ENCODE results near the gene KIRREL3.

KIRREL3 gene

GRCh38 chr11:126838779-126839178 is 161.8 kb downstream of the KIRREL3 start:
- Histone ChIP-seq H3K27me3 (ENCODE audit: low read depth, low read length) (no peaks in the 10 kb centered on the region), H3K36me3 (ENCODE audit: control insufficient read depth in 1 of 2, insufficient read depth in 2 of 2, low read length in 2 of 2) (no peaks in the 10 kb centered on the region), H3K4me3 (ENCODE audit: low read depth in 1 of 2, low read length in 2 of 2) (no peak overlapping the region), H3K9me3 (ENCODE audit: control insufficient read depth in 1 of 2, low read length in 2 of 2) (no peaks in the 10 kb centered on the region), H3K27ac (ENCODE audit: low read length) (no peak overlapping the region), H3K4me1 (ENCODE audit: control insufficient read depth in 1 of 2, insufficient read depth in 2 of 2, low read length in 2 of 2) (no peaks in the 10 kb centered on the region)

- Histone ChIP-seq H3K9me3 (ENCODE audit: control insufficient read depth in 1 of 2, low read length in 2 of 2) (no peaks in the 10 kb centered on the region), H3K27me3 (ENCODE audit: low read depth, low read length) (no peaks in the 10 kb centered on the region), H3K36me3 (ENCODE audit: control insufficient read depth in 1 of 2, insufficient read depth in 2 of 2, low read length in 2 of 2) (no peaks in the 10 kb centered on the region)
These were observed 163.0 kb downstream of the KIRREL3 start for GRCh38 chr11:126837581-126837980.

GRCh38 chr11:126834573-126834972 is 166.0 kb downstream of the KIRREL3 start:
- Histone ChIP-seq H3K9me3 (ENCODE audit: control insufficient read depth in 1 of 2, low read length in 2 of 2) (no peaks in the 10 kb centered on the region), H3K4me3 (ENCODE audit: low read depth in 1 of 2, low read length in 2 of 2) (no peak overlapping the region), H3K4me1 (ENCODE audit: control insufficient read depth in 1 of 2, insufficient read depth in 2 of 2, low read length in 2 of 2) (no peaks in the 10 kb centered on the region), H3K36me3 (ENCODE audit: control insufficient read depth in 1 of 2, insufficient read depth in 2 of 2, low read length in 2 of 2) (no peaks in the 10 kb centered on the region), H3K27me3 (ENCODE audit: low read depth, low read length) (no peaks in the 10 kb centered on the region), H3K27ac (ENCODE audit: low read length) (no peak overlapping the region)

More at GRCh38 chr11:126837581-126837980, 163.0 kb downstream of the KIRREL3 start:
- Histone ChIP-seq H3K4me1 (ENCODE audit: control insufficient read depth in 1 of 2, insufficient read depth in 2 of 2, low read length in 2 of 2) (no peaks in the 10 kb centered on the region), H3K27ac (ENCODE audit: low read length) (no peak overlapping the region), H3K4me3 (ENCODE audit: low read depth in 1 of 2, low read length in 2 of 2) (no peak overlapping the region)

GRCh38 chr11:126834149-126834548 is 166.4 kb downstream of the KIRREL3 start:
- Histone ChIP-seq H3K4me3 (ENCODE audit: low read depth in 1 of 2, low read length in 2 of 2) (no peak overlapping the region), H3K9me3 (ENCODE audit: control insufficient read depth in 1 of 2, low read length in 2 of 2) (no peaks in the 10 kb centered on the region), H3K27me3 (ENCODE audit: low read depth, low read length) (no peaks in the 10 kb centered on the region), H3K36me3 (ENCODE audit: control insufficient read depth in 1 of 2, insufficient read depth in 2 of 2, low read length in 2 of 2) (no peaks in the 10 kb centered on the region), H3K4me1 (ENCODE audit: control insufficient read depth in 1 of 2, insufficient read depth in 2 of 2, low read length in 2 of 2) (no peaks in the 10 kb centered on the region), H3K27ac (ENCODE audit: low read length) (no peak overlapping the region)

- Histone ChIP-seq H3K9me3 (ENCODE audit: control insufficient read depth in 1 of 2, low read length in 2 of 2) (no peaks in the 10 kb centered on the region), H3K4me1 (ENCODE audit: control insufficient read depth in 1 of 2, insufficient read depth in 2 of 2, low read length in 2 of 2) (no peaks in the 10 kb centered on the region), H3K27ac (ENCODE audit: low read length) (no peak overlapping the region), H3K36me3 (ENCODE audit: control insufficient read depth in 1 of 2, insufficient read depth in 2 of 2, low read length in 2 of 2) (no peaks in the 10 kb centered on the region), H3K27me3 (ENCODE audit: low read depth, low read length) (no peaks in the 10 kb centered on the region), H3K4me3 (ENCODE audit: low read depth in 1 of 2, low read length in 2 of 2) (no peak overlapping the region)
These were observed 167.5 kb downstream of the KIRREL3 start for GRCh38 chr11:126833065-126833464.

- H3K4me3 ChIP-seq (ENCODE audit: low read depth in 1 of 2, low read length in 2 of 2) = no peak overlapping the region
- no peaks in the 10 kb centered on the region for H3K36me3 ChIP-seq (ENCODE audit: control insufficient read depth in 1 of 2, insufficient read depth in 2 of 2, low read length in 2 of 2)
- H3K4me1 ChIP-seq (ENCODE audit: control insufficient read depth in 1 of 2, insufficient read depth in 2 of 2, low read length in 2 of 2) = no peaks in the 10 kb centered on the region
- no peaks in the 10 kb centered on the region for H3K9me3 ChIP-seq (ENCODE audit: control insufficient read depth in 1 of 2, low read length in 2 of 2)
- no peaks in the 10 kb centered on the region for H3K27me3 ChIP-seq (ENCODE audit: low read depth, low read length)
- no peak overlapping the region for H3K27ac ChIP-seq (ENCODE audit: low read length)
These were observed 168.2 kb downstream of the KIRREL3 start for GRCh38 chr11:126832387-126832786.

- H3K36me3 ChIP-seq (ENCODE audit: control insufficient read depth in 1 of 2, insufficient read depth in 2 of 2, low read length in 2 of 2) = no peaks in the 10 kb centered on the region
- H3K27ac ChIP-seq (ENCODE audit: low read length) = no peak overlapping the region
- no peak overlapping the region for H3K4me3 ChIP-seq (ENCODE audit: low read depth in 1 of 2, low read length in 2 of 2)
- no peaks in the 10 kb centered on the region for H3K27me3 ChIP-seq (ENCODE audit: low read depth, low read length)
- no peaks in the 10 kb centered on the region for H3K4me1 ChIP-seq (ENCODE audit: control insufficient read depth in 1 of 2, insufficient read depth in 2 of 2, low read length in 2 of 2)
- no peaks in the 10 kb centered on the region for H3K9me3 ChIP-seq (ENCODE audit: control insufficient read depth in 1 of 2, low read length in 2 of 2)
These were observed 170.3 kb downstream of the KIRREL3 start for GRCh38 chr11:126830216-126830806.

GRCh38 chr11:126829716-126830115 is 170.9 kb downstream of the KIRREL3 start:
- Histone ChIP-seq H3K9me3 (ENCODE audit: control insufficient read depth in 1 of 2, low read length in 2 of 2) (no peaks in the 10 kb centered on the region), H3K4me3 (ENCODE audit: low read depth in 1 of 2, low read length in 2 of 2) (no peak overlapping the region), H3K27ac (ENCODE audit: low read length) (no peak overlapping the region), H3K4me1 (ENCODE audit: control insufficient read depth in 1 of 2, insufficient read depth in 2 of 2, low read length in 2 of 2) (no peaks in the 10 kb centered on the region), H3K36me3 (ENCODE audit: control insufficient read depth in 1 of 2, insufficient read depth in 2 of 2, low read length in 2 of 2) (no peaks in the 10 kb centered on the region), H3K27me3 (ENCODE audit: low read depth, low read length) (no peaks in the 10 kb centered on the region)

GRCh38 chr11:126824035-126824607 is 176.4 kb downstream of the KIRREL3 start:
- Histone ChIP-seq H3K27me3 (ENCODE audit: low read depth, low read length) (no peaks in the 10 kb centered on the region), H3K9me3 (ENCODE audit: control insufficient read depth in 1 of 2, low read length in 2 of 2) (no peaks in the 10 kb centered on the region), H3K4me1 (ENCODE audit: control insufficient read depth in 1 of 2, insufficient read depth in 2 of 2, low read length in 2 of 2) (no peaks in the 10 kb centered on the region), H3K27ac (ENCODE audit: low read length) (no peak overlapping the region), H3K4me3 (ENCODE audit: low read depth in 1 of 2, low read length in 2 of 2) (no peak overlapping the region), H3K36me3 (ENCODE audit: control insufficient read depth in 1 of 2, insufficient read depth in 2 of 2, low read length in 2 of 2) (no peaks in the 10 kb centered on the region)

- H3K36me3 ChIP-seq (ENCODE audit: control insufficient read depth in 1 of 2, insufficient read depth in 2 of 2, low read length in 2 of 2) = no peaks in the 10 kb centered on the region
- H3K27ac ChIP-seq (ENCODE audit: low read length) = no peak overlapping the region
- no peaks in the 10 kb centered on the region for H3K4me1 ChIP-seq (ENCODE audit: control insufficient read depth in 1 of 2, insufficient read depth in 2 of 2, low read length in 2 of 2)
- no peaks in the 10 kb centered on the region for H3K9me3 ChIP-seq (ENCODE audit: control insufficient read depth in 1 of 2, low read length in 2 of 2)
- H3K27me3 ChIP-seq (ENCODE audit: low read depth, low read length) = no peaks in the 10 kb centered on the region
- no peak overlapping the region for H3K4me3 ChIP-seq (ENCODE audit: low read depth in 1 of 2, low read length in 2 of 2)
These were observed 177.3 kb downstream of the KIRREL3 start for GRCh38 chr11:126823274-126823673.

- Histone ChIP-seq H3K27ac (ENCODE audit: low read length) (no peak overlapping the region), H3K4me1 (ENCODE audit: control insufficient read depth in 1 of 2, insufficient read depth in 2 of 2, low read length in 2 of 2) (no peaks in the 10 kb centered on the region), H3K9me3 (ENCODE audit: control insufficient read depth in 1 of 2, low read length in 2 of 2) (no peaks in the 10 kb centered on the region), H3K4me3 (ENCODE audit: low read depth in 1 of 2, low read length in 2 of 2) (no peak overlapping the region), H3K27me3 (ENCODE audit: low read depth, low read length) (no peaks in the 10 kb centered on the region), H3K36me3 (ENCODE audit: control insufficient read depth in 1 of 2, insufficient read depth in 2 of 2, low read length in 2 of 2) (no peaks in the 10 kb centered on the region)
These were observed 178.7 kb downstream of the KIRREL3 start for GRCh38 chr11:126821827-126822226.

- Histone ChIP-seq H3K4me3 (ENCODE audit: low read depth in 1 of 2, low read length in 2 of 2) (no peak overlapping the region), H3K9me3 (ENCODE audit: control insufficient read depth in 1 of 2, low read length in 2 of 2) (no peaks in the 10 kb centered on the region), H3K36me3 (ENCODE audit: control insufficient read depth in 1 of 2, insufficient read depth in 2 of 2, low read length in 2 of 2) (no peaks in the 10 kb centered on the region), H3K27me3 (ENCODE audit: low read depth, low read length) (no peaks in the 10 kb centered on the region), H3K27ac (ENCODE audit: low read length) (no peak overlapping the region), H3K4me1 (ENCODE audit: control insufficient read depth in 1 of 2, insufficient read depth in 2 of 2, low read length in 2 of 2) (no peaks in the 10 kb centered on the region)
These were observed 181.4 kb downstream of the KIRREL3 start for GRCh38 chr11:126819194-126819593.

Measured in muscle layer of duodenum (tissue), 2 donors.